HCT116 (cell line): ENCODE data around the gene PDGFA. TPM values are rescaled to one million over a fixed set of nuclear protein-coding genes. Genes with fewer than 3 reads are reported as not detected.

Experiments used
- ATAC-seq: fragments of 200-7000 bp; cut with Tn5 transposase; 2 replicates; pipeline ENCODE4 v1.9.1; 2020; ENCODE audit warnings: mild to moderate bottlenecking, moderate library complexity
- BruUV-seq: library from RNA; stranded (reverse); fragments of 400-500 nt; replicated peaks from 2 replicates; lab custom pipeline; 2021; lab: Mats Ljungman, UMichigan
- CTCF ChIA-PET: fragments of 300-600 bp; sonication (Branson Sonifier 250); formaldehyde crosslinking; loops from one replicate; lab custom pipeline; 2021; ENCODE audit warnings: antibody characterized with exemption; lab: Charles Lee
- POLR2A ChIA-PET: fragments of 300-600, 350-600 bp; sonication (Branson Sonifier 250); formaldehyde crosslinking; loops from one replicate; lab custom pipeline; 2021; ENCODE audit warnings: antibody characterized with exemption; lab: Charles Lee
- RAD21 ChIA-PET, 2 experiments: fragments of 300-600 bp; sonication (Branson Sonifier 250); formaldehyde crosslinking; loops; one replicate each; lab custom pipeline; 2023; ENCODE audit warnings: low total read pairs in 2 of 2; ENCODE audit not compliant: uncharacterized antibody in 2 of 2, unreplicated experiment in 2 of 2, low non-redundant PET in 1 of 2; lab: Charles Lee
- DNase-seq: peaks from one replicate; pipeline ENCODE4 v3.0.0-alpha.2; 2010; ENCODE audit warnings: low read depth, low spot score
- H2AFZ ChIP-seq: fragments of 200-600 bp; shearing (Covaris generic), sonication (generic); 2 replicates; pipeline ENCODE4 v1.6.1; 2017; ENCODE audit warnings: low read depth, mixed run types, mixed read lengths, antibody characterized with exemption, low read length; ENCODE audit not compliant: poor library complexity, severe bottlenecking
- H3K27ac ChIP-seq: 2 replicates; pipeline ENCODE4 v1.5.1; 2012; ENCODE audit warnings: low read depth, low read length
- H3K27me3 ChIP-seq: fragments of 200-600 bp; sonication (generic); 2 replicates; pipeline ENCODE4 v1.6.1; 2016; ENCODE audit warnings: mixed run types, low read length, mixed read lengths; ENCODE audit not compliant: insufficient read depth
- H3K36me3 ChIP-seq, 2 experiments: fragments of 200-500 bp in 1 of 2; fragments of 200-600 bp in 1 of 2; sonication (Bioruptor generic) in 1 of 2; sonication (generic) in 1 of 2; 2 replicates each; pipeline versions ENCODE4 v1.5.1 to v1.6.1; 2014 to 2016; ENCODE audit warnings: low read length in 2 of 2, inconsistent platforms in 1 of 2, mixed read lengths in 1 of 2, mixed run types in 1 of 2; ENCODE audit not compliant: insufficient read depth in 2 of 2, control insufficient read depth in 1 of 2
- H3K4me1 ChIP-seq, 2 experiments: fragments of 200-600 bp in 1 of 2; sonication (generic) in 1 of 2; 2 replicates each; pipeline versions ENCODE4 v1.5.1 to v1.6.1; 2012 to 2017; ENCODE audit warnings: low read length in 2 of 2, inconsistent platforms in 1 of 2, mild to moderate bottlenecking in 1 of 2, mixed read lengths in 1 of 2, mixed run types in 1 of 2, moderate library complexity in 1 of 2; ENCODE audit not compliant: insufficient read depth in 2 of 2, control insufficient read depth in 1 of 2
- H3K4me2 ChIP-seq: fragments of 200-600 bp; sonication (generic); 2 replicates; pipeline ENCODE4 v1.6.1; 2017; ENCODE audit warnings: mixed run types, low read length, mixed read lengths
- H3K4me3 ChIP-seq, 2 experiments: fragments of 200-600 bp in 1 of 2; sonication (generic) in 1 of 2; replicated peaks in 1 of 2; 2 replicates each; pipeline ENCODE4 v1.5.1; 2011 to 2016; ENCODE audit warnings: low read length in 2 of 2, control low read depth in 1 of 2, low read depth in 1 of 2, mild to moderate bottlenecking in 1 of 2, mixed read lengths in 1 of 2, mixed run types in 1 of 2
- H3K79me2 ChIP-seq: fragments of 200-600 bp; sonication (generic); 2 replicates; pipeline ENCODE4 v1.6.1; 2017; ENCODE audit warnings: mild to moderate bottlenecking, mixed run types, low read length, moderate library complexity, mixed read lengths; ENCODE audit not compliant: insufficient read depth
- H3K9ac ChIP-seq: fragments of 200-600 bp; sonication (generic); 2 replicates; pipeline ENCODE4 v1.6.1; 2016; ENCODE audit warnings: low read length, mixed read lengths
- H3K9me2 ChIP-seq: fragments of 200-600 bp; sonication (generic), shearing (Covaris generic); 2 replicates; pipeline ENCODE4 v1.6.1; 2017; ENCODE audit warnings: mixed run types, mild to moderate bottlenecking, moderate library complexity; ENCODE audit not compliant: insufficient read depth
- H3K9me3 ChIP-seq, 2 experiments: fragments of 200-500 bp in 1 of 2; fragments of 200-600 bp in 1 of 2; sonication (Bioruptor generic) in 1 of 2; sonication (generic) in 1 of 2; 2 replicates each; pipeline ENCODE4 v1.6.1; 2014 to 2017; ENCODE audit warnings: low read length in 2 of 2, mixed read lengths in 2 of 2, inconsistent platforms in 1 of 2, low read depth in 1 of 2, mild to moderate bottlenecking in 1 of 2, mixed run types in 1 of 2, moderate library complexity in 1 of 2; ENCODE audit not compliant: control insufficient read depth in 1 of 2, insufficient read depth in 1 of 2
- H4K20me1 ChIP-seq: fragments of 200-600 bp; sonication (generic), shearing (Covaris generic); 2 replicates; pipeline ENCODE4 v1.6.1; 2017; ENCODE audit warnings: mixed run types, mild to moderate bottlenecking, moderate library complexity; ENCODE audit not compliant: insufficient read depth
- CEBPB ChIP-seq: IDR thresholded peaks from 2 replicates; pipeline ENCODE4 v1.6.1; 2012; ENCODE audit warnings: low read depth
- EGR1 ChIP-seq: IDR thresholded peaks from 2 replicates; pipeline ENCODE4 v1.6.1; 2012; ENCODE audit warnings: low read depth
- ELF1 ChIP-seq: IDR thresholded peaks from 2 replicates; pipeline ENCODE4 v1.6.1; 2012; ENCODE audit warnings: low read depth, borderline replicate concordance
- EZH2 ChIP-seq: fragments of 200-600 bp; sonication (generic); IDR thresholded peaks from 2 replicates; pipeline ENCODE4 v1.6.1; 2017; ENCODE audit warnings: antibody characterized with exemption, mixed run types
- JUND ChIP-seq: IDR thresholded peaks from 2 replicates; pipeline ENCODE4 v1.6.1; 2012
- POLR2A ChIP-seq: IDR thresholded peaks from 2 replicates; pipeline ENCODE4 v1.7.0; 2011; ENCODE audit warnings: borderline replicate concordance; ENCODE audit not compliant: insufficient read depth, insufficient read length; ENCODE audit errors: extremely low read depth
- POLR2AphosphoS5 ChIP-seq: IDR thresholded peaks from 2 replicates; pipeline ENCODE4 v1.6.1; 2011; ENCODE audit warnings: mild to moderate bottlenecking, low read depth, low read length, moderate library complexity
- RAD21 ChIP-seq: IDR thresholded peaks from 2 replicates; pipeline ENCODE4 v1.6.1; 2012; ENCODE audit warnings: low read depth, mild to moderate bottlenecking
- REST ChIP-seq: IDR thresholded peaks from 2 replicates; pipeline ENCODE4 v1.6.1; 2012; ENCODE audit warnings: low read depth
- SIN3A ChIP-seq: IDR thresholded peaks from 2 replicates; pipeline ENCODE4 v1.6.1; 2012; ENCODE audit warnings: low read depth
- SP1 ChIP-seq: IDR thresholded peaks from 2 replicates; pipeline ENCODE4 v1.6.1; 2012; ENCODE audit warnings: low read depth
- TCF7L2 ChIP-seq: IDR thresholded peaks from 2 replicates; pipeline ENCODE4 v1.7.0; 2011; ENCODE audit warnings: borderline replicate concordance, inconsistent platforms; ENCODE audit not compliant: insufficient read depth, insufficient read length; ENCODE audit errors: extremely low read depth
- YY1 ChIP-seq: IDR thresholded peaks from 2 replicates; pipeline ENCODE4 v1.6.1; 2011; ENCODE audit warnings: low read length, low read depth, moderate library complexity, mild to moderate bottlenecking; ENCODE audit not compliant: insufficient replicate concordance; ENCODE audit errors: extremely low read depth
- ZFX ChIP-seq: fragments of 450-650 bp; IDR thresholded peaks from 2 replicates; pipeline ENCODE4 v1.6.1; 2017
- ZNF274 ChIP-seq: fragments of 200-500 bp; sonication (Bioruptor generic); IDR thresholded peaks from 2 replicates; pipeline ENCODE4 v1.6.1; 2014; ENCODE audit warnings: mild to moderate bottlenecking, low read depth, low read length, inconsistent platforms
- intact Hi-C: fragments of 100-400 bp; cut with micrococcal nuclease; formaldehyde crosslinking; loops from 2 replicates; pipeline ENCODE4 v1.10.0; 2022
- total RNA-seq: library from RNA; stranded (reverse); gene quantifications from one replicate; pipeline ENCODE4 v1.2.1, GENCODE V29; 2021; ENCODE audit not compliant: unreplicated experiment
- TF ChIP-seq, protein P1 (sequence below): IDR thresholded peaks from 2 replicates; pipeline ENCODE4 v1.6.1; 2011; ENCODE audit warnings: mild to moderate bottlenecking, low read length, moderate library complexity; ENCODE audit not compliant: insufficient replicate concordance; ENCODE audit errors: extremely low read depth
- TF ChIP-seq, protein P2 (sequence below): IDR thresholded peaks from 2 replicates; pipeline ENCODE4 v1.6.1; 2012
- TF ChIP-seq, protein P3 (sequence below), 3 experiments: fragments of 200-600 bp in 1 of 3; sonication (generic) in 1 of 3; IDR thresholded peaks in 2 of 3; conservative IDR thresholded peaks in 1 of 3; 2 replicates each; pipeline ENCODE4 v1.5.1; 2012 to 2017; ENCODE audit warnings: low read depth in 2 of 3, low read length in 2 of 3, antibody characterized with exemption in 1 of 3, borderline replicate concordance in 1 of 3, control low read depth in 1 of 3, mild to moderate bottlenecking in 1 of 3, mixed read lengths in 1 of 3, mixed run types in 1 of 3, moderate library complexity in 1 of 3; ENCODE audit not compliant: insufficient read depth in 1 of 3
- TF ChIP-seq, protein P4 (sequence below): IDR thresholded peaks from 2 replicates; pipeline ENCODE4 v1.6.1; 2012

Gene PDGFA
- total RNA-seq, 1 experiment from 2014 or later, result 44.7 TPM

DNA sequence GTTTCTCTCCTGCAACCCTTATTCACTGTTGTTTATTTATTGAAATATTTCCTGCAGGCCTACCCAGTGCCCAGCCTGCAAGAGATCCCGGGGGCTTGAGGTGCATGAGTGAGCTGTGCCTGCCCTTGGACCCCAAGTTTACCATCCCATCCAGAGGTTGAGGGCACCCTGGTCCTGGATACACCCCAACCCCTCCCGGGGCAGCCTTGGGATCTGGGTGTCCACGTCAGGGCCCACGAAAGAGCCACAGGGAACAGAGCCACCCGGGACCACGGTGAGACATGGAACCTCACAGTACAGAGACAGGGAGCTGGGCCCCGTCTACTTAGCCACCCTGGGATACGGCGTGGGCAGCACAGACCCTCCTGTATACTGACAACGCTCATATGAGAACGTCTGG is 28.8 kb upstream of the PDGFA start:
- no peak overlapping the region for H3K9ac ChIP-seq
- ChIA-PET CTCF (no interaction called here), RAD21 (no interaction called here), POLR2A (no interaction called here)
- no peak overlapping the region for H3K27ac ChIP-seq
- no peaks in the 10 kb centered on the region for H3K79me2 ChIP-seq
- DNase-seq (no peak), ATAC-seq (no peak)
- intact Hi-C loops, result no loop called here
- no peaks in the 10 kb centered on the region for H3K36me3 ChIP-seq
- peaks cover under 1 to 6% of the 10 kb centered on the region in 2 experiments; a peak in 3 of 4 replicates for H3K4me1 ChIP-seq
- H3K9me3 ChIP-seq, result no peaks in the 10 kb centered on the region
- no peak overlapping the region for H3K4me3 ChIP-seq
- no peak overlapping the region for H3K4me2 ChIP-seq
- TF ChIP-seq RAD21, result no peak
- TF ChIP-seq ELF1, result no peak
- TF ChIP-seq JUND, result no peak
- TF ChIP-seq POLR2A, result no peak
- no peak for TF ChIP-seq EZH2
- no peak for TF ChIP-seq SIN3A
- TF ChIP-seq SP1, result no peak
- no peak for TF ChIP-seq POLR2AphosphoS5
- TF ChIP-seq, protein P1, sequence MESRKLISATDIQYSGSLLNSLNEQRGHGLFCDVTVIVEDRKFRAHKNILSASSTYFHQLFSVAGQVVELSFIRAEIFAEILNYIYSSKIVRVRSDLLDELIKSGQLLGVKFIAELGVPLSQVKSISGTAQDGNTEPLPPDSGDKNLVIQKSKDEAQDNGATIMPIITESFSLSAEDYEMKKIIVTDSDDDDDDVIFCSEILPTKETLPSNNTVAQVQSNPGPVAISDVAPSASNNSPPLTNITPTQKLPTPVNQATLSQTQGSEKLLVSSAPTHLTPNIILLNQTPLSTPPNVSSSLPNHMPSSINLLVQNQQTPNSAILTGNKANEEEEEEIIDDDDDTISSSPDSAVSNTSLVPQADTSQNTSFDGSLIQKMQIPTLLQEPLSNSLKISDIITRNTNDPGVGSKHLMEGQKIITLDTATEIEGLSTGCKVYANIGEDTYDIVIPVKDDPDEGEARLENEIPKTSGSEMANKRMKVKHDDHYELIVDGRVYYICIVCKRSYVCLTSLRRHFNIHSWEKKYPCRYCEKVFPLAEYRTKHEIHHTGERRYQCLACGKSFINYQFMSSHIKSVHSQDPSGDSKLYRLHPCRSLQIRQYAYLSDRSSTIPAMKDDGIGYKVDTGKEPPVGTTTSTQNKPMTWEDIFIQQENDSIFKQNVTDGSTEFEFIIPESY, result no peak
- TF ChIP-seq ZFX, result no peak
- no peak for TF ChIP-seq ZNF274
- TF ChIP-seq CEBPB, result no peak
- TF ChIP-seq, protein P2, sequence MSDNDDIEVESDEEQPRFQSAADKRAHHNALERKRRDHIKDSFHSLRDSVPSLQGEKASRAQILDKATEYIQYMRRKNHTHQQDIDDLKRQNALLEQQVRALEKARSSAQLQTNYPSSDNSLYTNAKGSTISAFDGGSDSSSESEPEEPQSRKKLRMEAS, result no peak
- no peak for TF ChIP-seq TCF7L2
- TF ChIP-seq, protein P3, sequence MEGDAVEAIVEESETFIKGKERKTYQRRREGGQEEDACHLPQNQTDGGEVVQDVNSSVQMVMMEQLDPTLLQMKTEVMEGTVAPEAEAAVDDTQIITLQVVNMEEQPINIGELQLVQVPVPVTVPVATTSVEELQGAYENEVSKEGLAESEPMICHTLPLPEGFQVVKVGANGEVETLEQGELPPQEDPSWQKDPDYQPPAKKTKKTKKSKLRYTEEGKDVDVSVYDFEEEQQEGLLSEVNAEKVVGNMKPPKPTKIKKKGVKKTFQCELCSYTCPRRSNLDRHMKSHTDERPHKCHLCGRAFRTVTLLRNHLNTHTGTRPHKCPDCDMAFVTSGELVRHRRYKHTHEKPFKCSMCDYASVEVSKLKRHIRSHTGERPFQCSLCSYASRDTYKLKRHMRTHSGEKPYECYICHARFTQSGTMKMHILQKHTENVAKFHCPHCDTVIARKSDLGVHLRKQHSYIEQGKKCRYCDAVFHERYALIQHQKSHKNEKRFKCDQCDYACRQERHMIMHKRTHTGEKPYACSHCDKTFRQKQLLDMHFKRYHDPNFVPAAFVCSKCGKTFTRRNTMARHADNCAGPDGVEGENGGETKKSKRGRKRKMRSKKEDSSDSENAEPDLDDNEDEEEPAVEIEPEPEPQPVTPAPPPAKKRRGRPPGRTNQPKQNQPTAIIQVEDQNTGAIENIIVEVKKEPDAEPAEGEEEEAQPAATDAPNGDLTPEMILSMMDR (IDR thresholded peaks at IDR 0.05 in 2 of 3, conservative IDR thresholded peaks at IDR 0.05 in 1 of 3; ENCODE audit: borderline replicate concordance in 1 of 3, insufficient read depth in 1 of 3, low read depth in 2 of 3, low read length in 2 of 3), result no peak
- no peak for TF ChIP-seq REST
- no peak for TF ChIP-seq EGR1
- TF ChIP-seq, protein P4, sequence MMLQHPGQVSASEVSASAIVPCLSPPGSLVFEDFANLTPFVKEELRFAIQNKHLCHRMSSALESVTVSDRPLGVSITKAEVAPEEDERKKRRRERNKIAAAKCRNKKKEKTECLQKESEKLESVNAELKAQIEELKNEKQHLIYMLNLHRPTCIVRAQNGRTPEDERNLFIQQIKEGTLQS, result no peak
- TF ChIP-seq YY1, result no peak
- H3K9me2 ChIP-seq, result no peaks in the 10 kb centered on the region
- H3K27me3 ChIP-seq, result no peaks in the 10 kb centered on the region
- no peaks in the 10 kb centered on the region for H4K20me1 ChIP-seq
- BruUV-seq, result no TSS peak
- no peak overlapping the region for H2AFZ ChIP-seq
